ENCODE measurements around the gene CHL1. TPM values are rescaled to one million over a fixed set of nuclear protein-coding genes. Genes with fewer than 3 reads are reported as not detected.

CHL1 gene
- total and polyA plus RNA-seq, 2 of the 8 experiments (the other 6 are each of a cell fraction or from before 2014, with no cell fraction given), result 0.05 to 0.99 TPM

DNA sequence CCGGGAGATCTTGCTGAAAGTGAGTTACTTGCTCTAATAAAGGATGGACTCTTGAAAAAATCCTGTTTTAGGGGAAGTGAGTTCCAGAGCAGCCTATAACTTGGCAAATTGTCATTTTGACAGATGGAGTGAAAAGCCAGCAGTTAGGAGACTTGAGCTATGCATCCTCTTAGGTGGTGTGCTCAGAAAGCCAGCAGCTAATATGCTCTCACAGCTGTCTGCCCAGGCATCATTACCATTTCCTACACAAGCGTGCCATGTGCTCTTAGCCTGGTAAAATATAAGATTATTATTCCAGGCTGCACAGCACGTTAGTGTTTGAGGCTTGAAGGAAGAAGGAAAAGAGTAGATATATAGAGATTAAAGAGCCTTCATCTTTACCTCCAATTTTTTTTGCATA is 151.0 kb downstream of the CHL1 start:
- no peak overlapping the region for H2BK20ac ChIP-seq (ENCODE audit: low read length)
- H3K27me3 ChIP-seq (replicated peaks in 1 of 4; ENCODE audit: control insufficient read depth in 3 of 4, extremely low read depth in 1 of 4, insufficient read depth in 3 of 4, low read length in 3 of 4), result peaks cover 0 to 23% (median 6%) of the 10 kb centered on the region in 4 experiments; a peak in 3 of 7 replicates
- H2BK5ac ChIP-seq (ENCODE audit: low read depth, low read length), result no peak overlapping the region
- H4K91ac ChIP-seq (replicated peaks; ENCODE audit: insufficient read length, low read length), result no peak overlapping the region
- no peaks in the 10 kb centered on the region for H3K79me1 ChIP-seq (ENCODE audit: low read depth, low read length)
- no peak for FAIRE-seq
- no peaks in the 10 kb centered on the region for H4K20me1 ChIP-seq (replicated peaks in 1 of 2; ENCODE audit: control insufficient read depth in 1 of 2, insufficient read depth in 2 of 2, low read length in 2 of 2)
- H3K18ac ChIP-seq (ENCODE audit: extremely low read depth, low read length), result no peak overlapping the region
- no peak overlapping the region for H3K4me2 ChIP-seq (ENCODE audit: insufficient read depth in 1 of 2, low read depth in 2 of 2, low read length in 2 of 2)
- no peaks in the 10 kb centered on the region for H3K36me3 ChIP-seq (ENCODE audit: control insufficient read depth in 2 of 4, insufficient read depth in 4 of 4, low read length in 3 of 4)
- 92% methylated on average over 3 of the region's 3 CpGs; no CpG with 5 or more reads in 1 of the 2 experiments for WGBS, 2 experiments (ENCODE audit: extremely low coverage in 1 of 2, insufficient coverage in 1 of 2, insufficient read length in 1 of 2, insufficient replicate concordance in 2 of 2, low coverage in 1 of 2, low lambda C conversion rate in 2 of 2, missing lambda C conversion rate in 1 of 2)
- no peak overlapping the region for H2BK12ac ChIP-seq (ENCODE audit: low read depth, low read length)
- H2BK120ac ChIP-seq (replicated peaks; ENCODE audit: low read depth, low read length), result no peak overlapping the region
- no peak overlapping the region for H2AFZ ChIP-seq (ENCODE audit: low read length)
- H4K5ac ChIP-seq (ENCODE audit: insufficient read length, low read depth, low read length), result no peak overlapping the region
- H3K23me2 ChIP-seq (ENCODE audit: low read depth, low read length), result no peaks in the 10 kb centered on the region
- H3K4ac ChIP-seq (replicated peaks; ENCODE audit: insufficient read length, low read depth, low read length), result no peak overlapping the region
- DNase-seq (ENCODE audit: low read depth in 1 of 2, low spot score in 2 of 2), result no peak
- no peak overlapping the region for H3K23ac ChIP-seq (ENCODE audit: insufficient read length)
- ChIA-PET POLR2A (ENCODE audit: partially characterized antibody) (no interaction called here), CTCF (ENCODE audit: partially characterized antibody) (interaction anchor here (0.6 to 1.4 kb wide), 3 partner anchors 10 to 153 kb away, joined by 3 to 5 read pairs (median 3); no protein-coding TSS in a partner anchor)
- no peaks in the 10 kb centered on the region for H3K79me2 ChIP-seq (ENCODE audit: control insufficient read depth in 1 of 2, insufficient read depth in 2 of 2, low read length in 2 of 2)
- H2BK15ac ChIP-seq (ENCODE audit: low read length), result no peak overlapping the region
- H4K8ac ChIP-seq (ENCODE audit: extremely low read depth, insufficient read depth, low read length), result no peak overlapping the region
- no peak overlapping the region for H3K4me3 ChIP-seq (ENCODE audit: extremely low read depth in 1 of 4, insufficient read depth in 2 of 4, low read depth in 3 of 4, low read length in 4 of 4)
- H3K56ac ChIP-seq (replicated peaks; ENCODE audit: insufficient read length, low read depth, low read length), result no peak overlapping the region
- H3K14ac ChIP-seq (ENCODE audit: insufficient read length), result no peak overlapping the region
- H3K9me3 ChIP-seq (ENCODE audit: insufficient read depth in 2 of 2, low read depth in 1 of 2, low read length in 1 of 2), result no peaks in the 10 kb centered on the region
- H3K4me1 ChIP-seq (replicated peaks in 1 of 4; ENCODE audit: control insufficient read depth in 3 of 4, insufficient read depth in 4 of 4, low read length in 3 of 4), result peaks cover 0 to 8% (median under 1%) of the 10 kb centered on the region in 4 experiments; a peak in 2 of 7 replicates
- no peak overlapping the region for H3K27ac ChIP-seq (ENCODE audit: low read depth, low read length)
- no peak overlapping the region for H3K9ac ChIP-seq (replicated peaks in 1 of 4; ENCODE audit: extremely low read depth in 1 of 4, low read depth in 3 of 4, low read length in 3 of 4)
- no peak overlapping the region for H2AK5ac ChIP-seq (ENCODE audit: low read depth, low read length)
- TF ChIP-seq RAD21 (IDR thresholded peaks at IDR 0.05 in 1 of 2, conservative IDR thresholded peaks at IDR 0.05 in 1 of 2; ENCODE audit: low read depth in 2 of 2, low read length in 2 of 2), result no peak
- no peak for TF ChIP-seq KDM4A (IDR thresholded peaks at IDR 0.05; ENCODE audit: low read depth, low read length, severe bottlenecking)
- TF ChIP-seq HDAC2 (IDR thresholded peaks at IDR 0.05; ENCODE audit: borderline replicate concordance in 1 of 2, low read depth in 2 of 2, low read length in 2 of 2), result no peak
- no peak for TF ChIP-seq PHF8 (conservative IDR thresholded peaks at IDR 0.05; ENCODE audit: low read depth, low read length)
- TF ChIP-seq, protein P1, sequence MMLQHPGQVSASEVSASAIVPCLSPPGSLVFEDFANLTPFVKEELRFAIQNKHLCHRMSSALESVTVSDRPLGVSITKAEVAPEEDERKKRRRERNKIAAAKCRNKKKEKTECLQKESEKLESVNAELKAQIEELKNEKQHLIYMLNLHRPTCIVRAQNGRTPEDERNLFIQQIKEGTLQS (IDR thresholded peaks at IDR 0.05; ENCODE audit: insufficient read depth, low read depth, low read length), result no peak
- no peak for TF ChIP-seq RFX5 (IDR thresholded peaks at IDR 0.05; ENCODE audit: borderline replicate concordance, low read depth, low read length)
- TF ChIP-seq, protein P2, sequence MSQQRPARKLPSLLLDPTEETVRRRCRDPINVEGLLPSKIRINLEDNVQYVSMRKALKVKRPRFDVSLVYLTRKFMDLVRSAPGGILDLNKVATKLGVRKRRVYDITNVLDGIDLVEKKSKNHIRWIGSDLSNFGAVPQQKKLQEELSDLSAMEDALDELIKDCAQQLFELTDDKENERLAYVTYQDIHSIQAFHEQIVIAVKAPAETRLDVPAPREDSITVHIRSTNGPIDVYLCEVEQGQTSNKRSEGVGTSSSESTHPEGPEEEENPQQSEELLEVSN (IDR thresholded peaks at IDR 0.05), result no peak
- TF ChIP-seq, protein P3, sequence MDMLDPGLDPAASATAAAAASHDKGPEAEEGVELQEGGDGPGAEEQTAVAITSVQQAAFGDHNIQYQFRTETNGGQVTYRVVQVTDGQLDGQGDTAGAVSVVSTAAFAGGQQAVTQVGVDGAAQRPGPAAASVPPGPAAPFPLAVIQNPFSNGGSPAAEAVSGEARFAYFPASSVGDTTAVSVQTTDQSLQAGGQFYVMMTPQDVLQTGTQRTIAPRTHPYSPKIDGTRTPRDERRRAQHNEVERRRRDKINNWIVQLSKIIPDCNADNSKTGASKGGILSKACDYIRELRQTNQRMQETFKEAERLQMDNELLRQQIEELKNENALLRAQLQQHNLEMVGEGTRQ (IDR thresholded peaks at IDR 0.05; ENCODE audit: low read length), result no peak
- TF ChIP-seq BRCA1 (IDR thresholded peaks at IDR 0.05; ENCODE audit: low read depth, low read length), result no peak
- TF ChIP-seq CTBP2 (IDR thresholded peaks at IDR 0.05; ENCODE audit: borderline replicate concordance, insufficient read depth, insufficient read length, low read length), result no peak
- TF ChIP-seq POLR2A (IDR thresholded peaks at IDR 0.05; ENCODE audit: control extremely low read depth in 1 of 2, low read depth in 2 of 2, low read length in 2 of 2), result no peak
